WTC11 (cell line): ENCODE results near the gene TMEM253.

ENCODE experiments used
- CREB1 ChIP-seq: sonication (generic); formaldehyde crosslinking; IDR thresholded peaks from 2 replicates; pipeline ENCODE4 v1.8.0; 2023; ENCODE audit warnings: mild to moderate bottlenecking, missing genetic modification reagents
- CREM ChIP-seq: sonication (generic); formaldehyde crosslinking; IDR thresholded peaks from 2 replicates; pipeline ENCODE4 v1.8.1; 2022; ENCODE audit warnings: mild to moderate bottlenecking, missing genetic modification reagents, moderate library complexity
- CTCF ChIP-seq: fragments of 200-600 bp; IDR thresholded peaks from 2 replicates; pipeline ENCODE4 v1.8.0; 2022; ENCODE audit warnings: antibody characterized with exemption
- E2F4 ChIP-seq: sonication (generic); formaldehyde crosslinking; IDR thresholded peaks from 2 replicates; pipeline ENCODE4 v1.8.1; 2022; ENCODE audit warnings: low read depth, mild to moderate bottlenecking, moderate library complexity, missing genetic modification reagents, borderline replicate concordance
- ESRRA ChIP-seq: sonication (generic); formaldehyde crosslinking; IDR thresholded peaks from 2 replicates; pipeline ENCODE4 v1.8.1; 2022; ENCODE audit warnings: mild to moderate bottlenecking, missing genetic modification reagents, borderline replicate concordance
- ETV6 ChIP-seq: sonication (generic); formaldehyde crosslinking; IDR thresholded peaks from 2 replicates; pipeline ENCODE4 v1.8.1; 2022; ENCODE audit warnings: mild to moderate bottlenecking, missing genetic modification reagents
- JUN ChIP-seq: sonication (generic); formaldehyde crosslinking; IDR thresholded peaks from 2 replicates; pipeline ENCODE4 v1.8.0; 2023; ENCODE audit warnings: mild to moderate bottlenecking, missing genetic modification reagents
- KAT7 ChIP-seq: sonication (generic); formaldehyde crosslinking; IDR thresholded peaks from 2 replicates; pipeline ENCODE4 v1.8.1; 2023; ENCODE audit warnings: missing genetic modification reagents, mild to moderate bottlenecking, borderline replicate concordance
- NFE2L1 ChIP-seq: sonication (generic); formaldehyde crosslinking; IDR thresholded peaks from 2 replicates; pipeline ENCODE4 v1.8.1; 2023; ENCODE audit warnings: missing genetic modification reagents
- NR3C1 ChIP-seq: sonication (generic); formaldehyde crosslinking; conservative IDR thresholded peaks from 2 replicates; pipeline ENCODE4 v1.8.1; 2023; ENCODE audit warnings: low read depth, mild to moderate bottlenecking, missing genetic modification reagents
- PREB ChIP-seq: sonication (generic); formaldehyde crosslinking; IDR thresholded peaks from 2 replicates; pipeline ENCODE4 v1.8.1; 2022; ENCODE audit warnings: mild to moderate bottlenecking, missing genetic modification reagents, moderate library complexity, borderline replicate concordance
- TP53 ChIP-seq: sonication (generic); formaldehyde crosslinking; IDR thresholded peaks from 2 replicates; pipeline ENCODE4 v1.8.1; 2023; ENCODE audit warnings: mild to moderate bottlenecking, missing genetic modification reagents
- ZNF425 ChIP-seq: fragments of 250-450 bp; sonication (Bioruptor Pico); conservative IDR thresholded peaks from 2 replicates; pipeline ENCODE4 v1.9.0; 2021; ENCODE audit warnings: mild to moderate bottlenecking
- TF ChIP-seq, protein P1 (sequence below): sonication (generic); formaldehyde crosslinking; conservative IDR thresholded peaks from 2 replicates; pipeline ENCODE4 v1.8.1; 2022; ENCODE audit warnings: mild to moderate bottlenecking, missing genetic modification reagents

DNA sequence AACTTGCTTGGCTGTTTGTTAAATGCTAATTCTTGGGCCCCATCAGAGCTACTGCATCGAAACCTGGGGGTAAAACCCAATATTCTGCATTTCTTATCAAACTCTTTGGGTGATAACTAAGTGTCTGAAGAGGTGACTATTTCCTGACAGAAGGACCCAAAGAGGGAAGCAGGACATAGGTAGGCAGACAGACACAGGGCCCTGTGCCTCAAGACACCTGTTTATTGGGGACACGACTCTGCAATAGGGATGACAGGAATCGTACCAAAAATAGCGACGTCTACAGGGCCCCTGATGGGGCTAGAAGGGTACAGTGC, 11.0 kb upstream of the TMEM253 start:
- TF ChIP-seq CTCF (no peak), TP53 (CRISPR knock-in tag) (no peak), KAT7 (CRISPR knock-in tag) (no peak), ESRRA (no peak), JUN (CRISPR knock-in tag) (no peak), E2F4 (CRISPR knock-in tag) (no peak), ZNF425 (CRISPR knock-in tag) (no peak), ETV6 (CRISPR knock-in tag) (no peak), NFE2L1 (CRISPR knock-in tag) (no peak), PREB (no peak), CREB1 (CRISPR knock-in tag) (no peak), CREM (CRISPR knock-in tag) (no peak), NR3C1 (CRISPR knock-in tag) (no peak)
- TF ChIP-seq, protein P1, sequence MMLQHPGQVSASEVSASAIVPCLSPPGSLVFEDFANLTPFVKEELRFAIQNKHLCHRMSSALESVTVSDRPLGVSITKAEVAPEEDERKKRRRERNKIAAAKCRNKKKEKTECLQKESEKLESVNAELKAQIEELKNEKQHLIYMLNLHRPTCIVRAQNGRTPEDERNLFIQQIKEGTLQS (CRISPR knock-in tag) = no peak
